Testis (tissue), 3 donors: Measurements from ENCODE around the gene ROPN1. TPM values are rescaled to one million over a fixed set of nuclear protein-coding genes. Genes with fewer than 3 reads are reported as not detected.
"Not testable (repeated sequence)": the region's sequence is repeated elsewhere in the genome, so short reads cannot be mapped to it uniquely, and the experiment has no call there.

Experiments used
- DNase-seq: peaks from one replicate; pipeline ENCODE4 v3.0.0-alpha.2; 2019
- H3K27ac ChIP-seq, 2 donors: fragments of 200-600 bp; sonication (generic); one replicate each; pipeline ENCODE4 v1.5.1; 2019
- H3K27me3 ChIP-seq: fragments of 200-600 bp; sonication (generic); one replicate; pipeline ENCODE4 v1.5.1; 2019
- H3K36me3 ChIP-seq: fragments of 200-600 bp; sonication (generic); one replicate; pipeline ENCODE4 v1.5.1; 2017; ENCODE audit warnings: low read depth; ENCODE audit errors: missing control alignments
- H3K4me1 ChIP-seq: fragments of 200-600 bp; sonication (generic); one replicate; pipeline ENCODE4 v1.5.1; 2019
- H3K4me3 ChIP-seq, 2 donors: fragments of 200-600 bp; sonication (generic); one replicate each; pipeline ENCODE4 v1.5.1; 2017 to 2019
- H3K9me3 ChIP-seq: fragments of 200-600 bp; sonication (generic); one replicate; pipeline ENCODE4 v1.5.1; 2017
- CTCF ChIP-seq, 3 experiments: fragments of 450-650 bp in 2 of 3; fragments of 200-600 bp in 1 of 3; sonication (generic) in 1 of 3; IDR thresholded peaks; one replicate each; pipeline ENCODE4 v1.5.1; 2016 to 2019; ENCODE audit warnings: antibody characterized with exemption in 3 of 3, mild to moderate bottlenecking in 2 of 3, moderate library complexity in 1 of 3
- POLR2A ChIP-seq: fragments of 450-650 bp; IDR thresholded peaks from one replicate; pipeline ENCODE4 v1.6.1; 2017; ENCODE audit warnings: antibody characterized with exemption, mild to moderate bottlenecking, moderate library complexity
- WGBS, 2 donors: methylation state at CpG; one replicate each; pipeline ENCODE4 v1.1.5; 2018; 5-methylcytosine and 5-hydroxymethylcytosine counted together
- intact Hi-C: fragments of 100-400 bp; cut with DNase I; formaldehyde crosslinking; loops from one replicate; pipeline ENCODE4 v1.15.1; 2023; ENCODE audit warnings: low total_unique reads
- polyA plus RNA-seq: library from polyadenylated mRNA; stranded (reverse); fragments of 350-450 nt; fragmentation: Illumina TruSeq; extraction: RNeasy Lipid Tissue Mini Kit (QIAGEN cat#74804); gene quantifications from one replicate; pipeline ENCODE4 v1.2.3, GENCODE V29; 2014; ENCODE audit warnings: low read depth, low replicate concordance; ENCODE audit not compliant: insufficient read depth
- total RNA-seq, 2 donors: library from RNA; depleted of rRNA; stranded (reverse); fragments of >200 nt; gene quantifications; one replicate each; pipeline ENCODE4 v1.2.3, GENCODE V29; 2016

Gene ROPN1
- total and polyA plus RNA-seq, 3 donors from 2014 or later: 80.8 to 374 (median 139) TPM

GRCh38 chr3:124032311-124032880 lies 40.5 kb upstream of the ROPN1 start:
- TF ChIP-seq POLR2A (no peak), CTCF (IDR thresholded peaks at IDR 0.05) (no peak)
- Histone ChIP-seq H3K9me3 (no peaks in the 10 kb centered on the region), H3K27me3 (no peaks in the 10 kb centered on the region), H3K27ac (peak overlapping the region; percentile 74 to 88), H3K4me1 (peaks cover 6% of the 10 kb centered on the region), H3K36me3 (no peaks in the 10 kb centered on the region), H3K4me3 (peak overlapping the region; percentile 74 to 76)
- 3 to 4% methylated on average over 29 of the region's 29 CpGs for WGBS, 2 donors
- intact Hi-C loops: no loop called here
- peak; percentile 74 for DNase-seq

GRCh38 chr3:124026516-124026915 lies 34.6 kb upstream of the ROPN1 start:
- 78 to 81% methylated on average over 4 of the region's 4 CpGs for WGBS, 2 donors
- Histone ChIP-seq H3K36me3 (no peaks in the 10 kb centered on the region), H3K4me1 (no peaks in the 10 kb centered on the region), H3K27ac (no peak overlapping the region), H3K4me3 (no peak overlapping the region), H3K9me3 (no peaks in the 10 kb centered on the region), H3K27me3 (no peaks in the 10 kb centered on the region)
- DNase-seq: no peak
- TF ChIP-seq CTCF (IDR thresholded peaks at IDR 0.05) (no peak), POLR2A (no peak)
- intact Hi-C loops: loop anchor here (10.0 kb wide), 1 partner anchor 258 kb away; no protein-coding TSS in a partner anchor

GRCh38 chr3:124023531-124023930 lies 31.6 kb upstream of the ROPN1 start:
- H3K9me3 ChIP-seq, H3K27me3 ChIP-seq, H3K36me3 ChIP-seq, H3K4me3 ChIP-seq, DNase-seq, H3K27ac ChIP-seq, H3K4me1 ChIP-seq: not testable (repeated sequence)
- WGBS, 2 donors: 86 to 88% methylated on average over 1 of the region's 1 CpG
- intact Hi-C loops: loop anchor here (10.0 kb wide), 1 partner anchor 261 kb away; no protein-coding TSS in a partner anchor

- intact Hi-C loops: loop anchor here (10.0 kb wide), 1 partner anchor 446 kb away; no protein-coding TSS in a partner anchor
- TF ChIP-seq POLR2A (no peak), CTCF (IDR thresholded peaks at IDR 0.05) (no peak)
- no peaks in the 10 kb centered on the region for H3K4me1 ChIP-seq
- WGBS, 2 donors: 70 to 74% methylated on average over 2 of the region's 2 CpGs
- H3K4me3 ChIP-seq: no peak overlapping the region
- no peaks in the 10 kb centered on the region for H3K36me3 ChIP-seq
- no peak for DNase-seq
- H3K27me3 ChIP-seq: no peaks in the 10 kb centered on the region
- H3K27ac ChIP-seq: no peak overlapping the region
- no peaks in the 10 kb centered on the region for H3K9me3 ChIP-seq
Measured at GRCh38 chr3:124019291-124019690, 27.4 kb upstream of the ROPN1 start.

DNA sequence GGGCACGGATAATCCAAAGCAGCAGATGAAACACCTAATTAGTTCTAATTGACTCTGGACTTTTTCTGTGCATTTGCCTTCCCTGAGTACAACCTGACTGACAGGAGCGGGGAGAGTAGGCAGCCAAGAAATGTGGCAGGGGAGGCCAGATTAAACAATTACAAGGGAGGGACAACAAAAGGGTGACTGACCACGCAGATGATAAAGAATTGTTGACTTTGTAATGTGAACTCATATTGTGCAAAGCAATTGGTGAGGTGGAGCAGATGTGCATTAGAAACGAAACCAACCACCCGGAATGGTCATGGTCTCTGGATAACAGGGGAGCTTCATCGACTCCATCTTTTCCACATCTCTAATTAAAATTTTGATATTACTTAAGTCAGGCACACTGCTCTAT lies 25.6 kb upstream of the ROPN1 start:
- 89 to 90% methylated on average over 6 of the region's 6 CpGs for WGBS, 2 donors
- H3K27ac ChIP-seq, DNase-seq, H3K9me3 ChIP-seq, H3K36me3 ChIP-seq, H3K27me3 ChIP-seq, H3K4me3 ChIP-seq, H3K4me1 ChIP-seq: not testable (repeated sequence)
- intact Hi-C loops: loop anchor here (10.0 kb wide), 1 partner anchor 447 kb away; no protein-coding TSS in a partner anchor

DNA sequence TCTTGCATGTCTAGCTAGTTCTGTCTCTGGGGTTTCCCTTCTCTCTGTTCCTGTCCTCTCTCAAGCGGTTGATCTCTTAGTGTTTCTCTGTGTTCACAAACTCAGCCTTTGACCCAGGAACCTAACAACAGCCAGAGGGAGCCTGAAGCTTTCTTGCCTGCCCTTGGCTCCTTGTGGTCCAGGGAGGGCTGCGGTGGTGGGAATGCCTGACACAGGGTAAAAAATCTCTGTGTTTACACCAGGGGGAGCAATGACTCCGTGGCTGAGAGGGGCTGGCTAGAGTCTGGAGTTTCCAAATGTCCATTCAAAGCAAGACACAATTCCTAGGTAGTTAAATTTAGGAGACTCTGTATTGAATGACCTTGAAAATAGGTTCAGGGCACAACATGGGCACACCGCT lies 24.6 kb upstream of the ROPN1 start:
- TF ChIP-seq CTCF (IDR thresholded peaks at IDR 0.05): peak; percentile 54 to 82 (median 65)
- not testable (repeated sequence) for H3K4me3 ChIP-seq, H3K36me3 ChIP-seq, H3K9me3 ChIP-seq, H3K27me3 ChIP-seq, H3K27ac ChIP-seq, H3K4me1 ChIP-seq
- 35 to 36% methylated on average over 4 of the region's 4 CpGs for WGBS, 2 donors
- intact Hi-C loops: loop anchor here (10.0 kb wide), 1 partner anchor 448 kb away; no protein-coding TSS in a partner anchor
- DNase-seq: peak; percentile 73
